Esophagus (tissue), 2 donors: ENCODE results near the gene SF3A1. TPM values are rescaled to one million over a fixed set of nuclear protein-coding genes. Genes with fewer than 3 reads are reported as not detected.
"Not testable (repeated sequence)": the region's sequence is repeated elsewhere in the genome, so short reads cannot be mapped to it uniquely, and the experiment has no call there.

Experiments used
- H3K27ac ChIP-seq, 2 donors: one replicate each; pipeline ENCODE4 v1.5.1; 2013; ENCODE audit warnings: low read depth in 2 of 2, mild to moderate bottlenecking in 2 of 2, inconsistent platforms in 1 of 2, low read length in 1 of 2, moderate library complexity in 1 of 2
- H3K27me3 ChIP-seq, 2 donors: one replicate each; pipeline ENCODE4 v1.6.1; 2013; ENCODE audit warnings: low read length in 2 of 2, control low read depth in 1 of 2, mild to moderate bottlenecking in 1 of 2; ENCODE audit not compliant: insufficient read depth in 2 of 2, control insufficient read depth in 1 of 2
- H3K36me3 ChIP-seq, 2 donors: one replicate each; pipeline ENCODE4 v1.6.1; 2013; ENCODE audit warnings: low read length in 1 of 2; ENCODE audit not compliant: control insufficient read depth in 2 of 2, insufficient read depth in 2 of 2
- H3K4me1 ChIP-seq, 2 donors: one replicate each; pipeline ENCODE4 v1.6.1; 2013; ENCODE audit warnings: low read length in 1 of 2; ENCODE audit not compliant: control insufficient read depth in 2 of 2, insufficient read depth in 2 of 2
- H3K4me3 ChIP-seq, 2 donors: one replicate each; pipeline ENCODE4 v1.5.1; 2013; ENCODE audit warnings: low read length in 2 of 2, mild to moderate bottlenecking in 2 of 2, low read depth in 1 of 2, moderate library complexity in 1 of 2
- H3K9me3 ChIP-seq, 2 donors: one replicate each; pipeline ENCODE4 v1.6.1; 2013; ENCODE audit warnings: mild to moderate bottlenecking in 2 of 2, low read depth in 1 of 2, low read length in 1 of 2, moderate library complexity in 1 of 2; ENCODE audit not compliant: control insufficient read depth in 2 of 2, insufficient read depth in 1 of 2
- WGBS, 2 donors: extraction: QIAGEN DNeasy Blood & Tissue Kit; methylation state at CpG; one replicate each; pipeline ENCODE4 v1.1.7; 2013; 5-methylcytosine and 5-hydroxymethylcytosine counted together
- polyA plus RNA-seq, 2 donors: library from polyadenylated mRNA; stranded (reverse); fragments of 200-250 nt; gene quantifications; one replicate each; pipeline ENCODE4 v1.2.3, GENCODE V29; 2013
- donor health status: healthy with polysubstance abuse.
- donor health status: Bipolar disorder and iron deficiency.

The SF3A1 gene, protein sequence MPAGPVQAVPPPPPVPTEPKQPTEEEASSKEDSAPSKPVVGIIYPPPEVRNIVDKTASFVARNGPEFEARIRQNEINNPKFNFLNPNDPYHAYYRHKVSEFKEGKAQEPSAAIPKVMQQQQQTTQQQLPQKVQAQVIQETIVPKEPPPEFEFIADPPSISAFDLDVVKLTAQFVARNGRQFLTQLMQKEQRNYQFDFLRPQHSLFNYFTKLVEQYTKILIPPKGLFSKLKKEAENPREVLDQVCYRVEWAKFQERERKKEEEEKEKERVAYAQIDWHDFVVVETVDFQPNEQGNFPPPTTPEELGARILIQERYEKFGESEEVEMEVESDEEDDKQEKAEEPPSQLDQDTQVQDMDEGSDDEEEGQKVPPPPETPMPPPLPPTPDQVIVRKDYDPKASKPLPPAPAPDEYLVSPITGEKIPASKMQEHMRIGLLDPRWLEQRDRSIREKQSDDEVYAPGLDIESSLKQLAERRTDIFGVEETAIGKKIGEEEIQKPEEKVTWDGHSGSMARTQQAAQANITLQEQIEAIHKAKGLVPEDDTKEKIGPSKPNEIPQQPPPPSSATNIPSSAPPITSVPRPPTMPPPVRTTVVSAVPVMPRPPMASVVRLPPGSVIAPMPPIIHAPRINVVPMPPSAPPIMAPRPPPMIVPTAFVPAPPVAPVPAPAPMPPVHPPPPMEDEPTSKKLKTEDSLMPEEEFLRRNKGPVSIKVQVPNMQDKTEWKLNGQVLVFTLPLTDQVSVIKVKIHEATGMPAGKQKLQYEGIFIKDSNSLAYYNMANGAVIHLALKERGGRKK
- polyA plus RNA-seq = 10 to 100 TPM; 14.3 to 23.1 TPM

DNA sequence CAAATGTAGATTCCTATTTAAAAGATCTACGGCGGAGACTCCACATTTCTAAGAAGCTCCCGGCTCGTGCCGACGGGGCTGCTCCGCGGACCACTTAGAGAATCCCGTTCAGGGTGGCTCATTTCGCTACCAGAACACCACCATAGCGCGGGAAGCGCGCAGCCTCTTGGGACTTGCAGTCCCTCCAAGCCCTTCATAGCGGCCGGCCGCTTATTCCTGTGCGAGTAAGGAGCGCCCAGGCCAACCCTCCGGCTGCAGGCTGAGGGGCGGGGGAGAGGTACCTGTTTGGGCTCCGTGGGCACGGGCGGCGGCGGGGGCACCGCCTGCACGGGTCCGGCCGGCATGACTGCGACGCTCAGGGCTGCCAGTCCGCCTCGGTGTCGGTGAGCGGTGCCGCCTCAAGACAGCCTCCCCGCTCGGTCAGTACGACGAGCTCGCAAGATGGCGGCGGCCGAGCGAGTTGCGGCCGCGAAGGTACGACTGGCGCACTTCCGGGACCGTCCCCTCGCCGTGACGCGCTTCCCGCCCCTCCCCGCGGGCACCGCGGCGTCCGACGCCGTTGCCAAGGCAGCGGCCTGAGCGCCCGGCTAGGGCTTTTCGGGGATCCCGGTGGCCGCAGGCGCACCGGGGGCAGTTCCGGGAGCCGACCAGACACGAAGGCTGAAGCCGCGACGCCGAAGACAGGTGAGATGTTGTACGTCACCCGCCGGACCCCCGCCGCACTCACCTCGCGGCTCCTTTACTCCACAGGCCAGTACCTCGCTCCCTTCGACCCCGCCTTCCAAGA is at the start of gene SF3A1, which contains the start of gene CCDC157:
Gene SF3A1 (minus strand): TSS at position 446 of the 787 bp plus-strand sequence. CDS start 102 bp downstream, at position 344.
Gene CCDC157 (plus strand): TSS at position 559 of the 787 bp plus-strand sequence. CDS start 8,994 bp downstream, outside the sequence.
- Histone ChIP-seq H3K4me3 (peak within 1 kb of the TSS; percentile 80 to 90), H3K27ac (peak within 1 kb of the TSS; percentile 95 to 98), H3K9me3 (no peaks in the 10 kb centered on the region), H3K36me3 (peaks cover 5 to 11% of the 10 kb centered on the region in 2 donors), H3K4me1 (peaks cover 0 to 9% of the 10 kb centered on the region in 2 donors), H3K27me3 (no peaks in the 10 kb centered on the region)
- WGBS, 2 donors = 0 to 1% methylated on average over 55 to 91 of the region's 91 CpGs

DNA sequence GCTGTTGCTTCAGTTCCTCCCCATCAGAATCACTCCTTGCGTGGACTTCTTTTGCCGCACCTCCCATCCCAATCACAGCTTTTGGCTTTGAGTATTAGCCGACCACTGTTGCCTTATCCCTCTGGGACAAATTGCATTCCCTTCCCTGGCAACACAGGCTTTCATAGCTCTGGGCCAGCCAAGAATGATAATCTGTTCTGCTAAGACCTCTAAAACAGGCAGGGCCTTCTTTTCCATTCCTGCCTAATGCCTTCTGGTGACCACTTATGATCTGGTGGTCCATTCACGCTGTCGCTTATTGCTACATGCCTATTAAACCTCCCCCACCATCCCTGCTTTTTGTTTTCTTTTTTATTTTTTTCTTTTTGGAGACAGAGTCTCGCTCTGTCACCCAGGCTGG is 49.7 kb upstream of the SF3A1 start:
- Histone ChIP-seq H3K4me3 (no peak overlapping the region), H3K4me1 (no peaks in the 10 kb centered on the region), H3K27ac (no peak overlapping the region), H3K9me3 (no peaks in the 10 kb centered on the region), H3K36me3 (peaks cover 11 to 23% of the 10 kb centered on the region in 2 donors), H3K27me3 (no peaks in the 10 kb centered on the region)
- WGBS, 2 donors = 78 to 94% methylated on average over 6 of the region's 6 CpGs

- peaks cover 11 to 23% of the 10 kb centered on the region in 2 donors for H3K36me3 ChIP-seq
- H3K9me3 ChIP-seq = no peaks in the 10 kb centered on the region
Observed at GRCh38 chr22:30405731-30406130, 49.0 kb upstream of the SF3A1 start.

DNA sequence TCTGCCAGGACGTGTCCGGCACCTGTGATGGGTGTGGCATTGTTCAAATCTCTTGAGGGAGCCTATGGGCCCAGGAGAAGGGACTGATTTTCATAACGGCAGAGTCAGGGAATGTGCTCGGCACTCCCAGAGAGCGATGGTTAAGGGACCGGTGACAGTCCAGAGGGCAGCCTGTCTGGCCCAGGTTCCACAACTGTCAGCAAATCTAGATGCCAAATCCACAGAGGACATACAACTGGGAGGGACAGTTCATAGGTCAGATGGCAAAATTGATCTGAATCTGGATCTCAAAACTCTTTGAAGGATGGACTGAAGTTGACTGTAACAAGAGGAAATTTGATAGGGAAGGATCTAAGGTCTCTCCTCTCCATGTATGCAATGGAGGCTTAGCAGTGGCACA is 47.6 kb upstream of the SF3A1 start:
- no peaks in the 10 kb centered on the region for H3K9me3 ChIP-seq
- no peak overlapping the region for H3K27ac ChIP-seq
- peaks cover 11 to 15% of the 10 kb centered on the region in 2 donors for H3K36me3 ChIP-seq
- no peaks in the 10 kb centered on the region for H3K27me3 ChIP-seq
- H3K4me3 ChIP-seq = no peak overlapping the region
- WGBS, 2 donors = 76 to 85% methylated on average over 6 of the region's 6 CpGs
- H3K4me1 ChIP-seq = peaks cover 0 to 6% of the 10 kb centered on the region in 2 donors

More at GRCh38 chr22:30405731-30406130, 49.0 kb upstream of the SF3A1 start:
- no peaks in the 10 kb centered on the region for H3K4me1 ChIP-seq
- H3K4me3 ChIP-seq = no peak overlapping the region
- 65 to 84% methylated on average over 4 of the region's 4 CpGs for WGBS, 2 donors
- H3K27me3 ChIP-seq = no peaks in the 10 kb centered on the region
- no peak overlapping the region for H3K27ac ChIP-seq

GRCh38 chr22:30402766-30403104 is 46.0 kb upstream of the SF3A1 start:
- peaks cover 2 to 16% of the 10 kb centered on the region in 2 donors for H3K4me1 ChIP-seq
- 93 to 95% methylated on average over 5 of the region's 5 CpGs for WGBS, 2 donors
- H3K9me3 ChIP-seq, H3K27ac ChIP-seq, H3K4me3 ChIP-seq, H3K27me3 ChIP-seq: not testable (repeated sequence)
- peaks cover 9 to 11% of the 10 kb centered on the region in 2 donors for H3K36me3 ChIP-seq

DNA sequence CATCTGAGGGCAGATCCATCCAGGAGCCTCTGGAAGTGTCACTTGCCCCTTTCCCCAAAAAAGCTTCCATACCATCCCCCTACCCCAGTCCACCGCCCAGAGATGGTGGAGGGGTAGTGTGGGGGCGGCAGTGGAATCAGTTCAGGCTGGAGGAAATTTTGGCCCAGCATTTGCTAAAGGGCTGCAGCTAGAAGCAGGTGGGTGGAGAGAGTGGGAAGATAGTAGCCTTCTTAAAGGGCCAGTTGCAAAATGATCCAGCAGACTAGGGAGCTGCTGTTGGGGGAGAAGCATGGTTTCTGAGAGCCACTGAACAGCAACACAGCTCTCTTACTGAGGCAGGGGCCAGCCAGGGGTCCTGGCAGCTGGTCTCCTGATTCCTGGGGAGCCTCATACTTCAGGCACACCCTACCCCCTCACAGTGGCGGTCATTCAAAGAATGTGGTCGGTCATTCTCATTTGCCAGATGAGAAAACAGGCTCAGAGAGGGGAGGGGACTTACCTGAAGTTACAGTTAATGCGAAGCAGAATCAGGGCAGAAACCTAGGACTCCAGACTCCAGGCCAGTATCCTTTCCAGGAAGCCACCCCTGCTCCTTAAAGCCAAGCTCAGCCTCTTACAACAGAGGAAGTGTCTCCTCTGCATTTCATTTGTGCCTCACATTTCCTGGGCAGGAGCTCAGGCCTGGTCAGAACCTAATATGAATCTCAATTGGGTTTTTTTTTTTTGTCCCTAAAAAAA is 45.5 kb upstream of the SF3A1 start:
- Histone ChIP-seq H3K27ac (no peak overlapping the region), H3K4me3 (no peak overlapping the region), H3K27me3 (no peaks in the 10 kb centered on the region), H3K9me3 (no peaks in the 10 kb centered on the region), H3K36me3 (peaks cover 6 to 8% of the 10 kb centered on the region in 2 donors), H3K4me1 (peaks cover 2 to 18% of the 10 kb centered on the region in 2 donors)
- WGBS, 2 donors = 63 to 69% methylated on average over 5 of the region's 5 CpGs

GRCh38 chr22:30401024-30401423 is 44.3 kb upstream of the SF3A1 start:
- H3K4me1 ChIP-seq = peaks cover 2 to 18% of the 10 kb centered on the region in 2 donors
- H3K27ac ChIP-seq, H3K27me3 ChIP-seq, H3K9me3 ChIP-seq, H3K36me3 ChIP-seq, H3K4me3 ChIP-seq: not testable (repeated sequence)
- WGBS, 2 donors = 98 to 99% methylated on average over 3 of the region's 3 CpGs

- Histone ChIP-seq H3K9me3 (no peaks in the 10 kb centered on the region), H3K27me3 (no peaks in the 10 kb centered on the region), H3K36me3 (peaks cover 3 to 4% of the 10 kb centered on the region in 2 donors), H3K4me3 (no peak overlapping the region), H3K27ac (no peak overlapping the region), H3K4me1 (peaks cover 2 to 18% of the 10 kb centered on the region in 2 donors)
- 48 to 71% methylated on average over 1 of the region's 1 CpG for WGBS, 2 donors
Observed at GRCh38 chr22:30400159-30400558, 43.5 kb upstream of the SF3A1 start.
